HEK293 (cell line): ENCODE results near the gene ARL14EP.

ENCODE experiments used
- MZF1 ChIP-seq: fragments of 450-650 bp; formaldehyde crosslinking; IDR thresholded peaks from 2 replicates; pipeline ENCODE4 v1.5.1; 2017; ENCODE audit warnings: missing biosample characterization, missing genetic modification characterization, borderline replicate concordance
- ZNF274 ChIP-seq, 2 experiments: fragments of 200-500 bp in 1 of 2; fragments of 450-650 bp in 1 of 2; sonication (Bioruptor generic) in 1 of 2; formaldehyde crosslinking in 1 of 2; IDR thresholded peaks; 2 replicates each; pipeline versions ENCODE4 v1.5.1 to v1.6.1; 2014 to 2016; ENCODE audit warnings: borderline replicate concordance in 1 of 2, inconsistent platforms in 1 of 2, low read length in 1 of 2, missing biosample characterization in 1 of 2, missing genetic modification characterization in 1 of 2
- ZNF335 ChIP-seq: fragments of 450-650 bp; formaldehyde crosslinking; conservative IDR thresholded peaks from 2 replicates; pipeline ENCODE4 v1.5.1; 2016; ENCODE audit warnings: missing biosample characterization, missing genetic modification characterization
- ZNF626 ChIP-seq: fragments of 450-650 bp; sonication (Bioruptor Pico); formaldehyde crosslinking; IDR thresholded peaks from 2 replicates; pipeline ENCODE4 v1.5.1; 2018; ENCODE audit warnings: missing biosample characterization, missing genetic modification characterization, inconsistent platforms
- ZSCAN23 ChIP-seq: fragments of 450-650 bp; formaldehyde crosslinking; IDR thresholded peaks from 2 replicates; pipeline ENCODE4 v1.5.1; 2016; ENCODE audit warnings: missing biosample characterization, missing genetic modification characterization
- ZXDB ChIP-seq: fragments of 450-650 bp; formaldehyde crosslinking; IDR thresholded peaks from 2 replicates; pipeline ENCODE4 v1.5.1; 2016; ENCODE audit warnings: missing biosample characterization, missing genetic modification characterization
- TF ChIP-seq, protein P1 (sequence below): fragments of 450-650 bp; formaldehyde crosslinking; IDR thresholded peaks from 2 replicates; pipeline ENCODE4 v1.5.1; 2016; ENCODE audit warnings: missing biosample characterization, missing genetic modification characterization
- TF ChIP-seq, protein P2 (sequence below): fragments of 450-650 bp; formaldehyde crosslinking; IDR thresholded peaks from 2 replicates; pipeline ENCODE4 v1.5.1; 2016; ENCODE audit warnings: missing biosample characterization, missing genetic modification characterization
- TF ChIP-seq, protein P3 (sequence below): fragments of 450-650 bp; formaldehyde crosslinking; IDR thresholded peaks from 2 replicates; pipeline ENCODE4 v1.5.1; 2016; ENCODE audit warnings: missing biosample characterization, missing genetic modification characterization, low read depth

DNA sequence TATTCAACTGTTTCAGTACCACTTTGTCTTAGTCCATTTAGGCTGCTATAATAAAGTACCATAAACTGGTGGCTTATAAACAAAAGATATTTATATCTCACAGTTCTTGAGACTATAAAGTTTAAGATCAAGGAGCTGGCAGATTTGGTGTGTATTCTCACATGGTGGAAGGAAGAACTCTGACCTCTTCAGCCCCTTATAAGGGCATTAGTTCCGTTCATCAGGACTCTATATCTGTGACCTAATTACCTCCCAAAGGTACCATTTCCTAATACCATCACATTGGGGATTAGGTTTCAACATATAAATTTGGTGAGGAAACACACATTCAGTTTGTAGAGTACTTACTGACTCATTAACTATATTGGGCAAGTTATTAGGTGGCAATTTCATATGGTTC is 10.7 kb upstream of the ARL14EP start:
- TF ChIP-seq, protein P1, sequence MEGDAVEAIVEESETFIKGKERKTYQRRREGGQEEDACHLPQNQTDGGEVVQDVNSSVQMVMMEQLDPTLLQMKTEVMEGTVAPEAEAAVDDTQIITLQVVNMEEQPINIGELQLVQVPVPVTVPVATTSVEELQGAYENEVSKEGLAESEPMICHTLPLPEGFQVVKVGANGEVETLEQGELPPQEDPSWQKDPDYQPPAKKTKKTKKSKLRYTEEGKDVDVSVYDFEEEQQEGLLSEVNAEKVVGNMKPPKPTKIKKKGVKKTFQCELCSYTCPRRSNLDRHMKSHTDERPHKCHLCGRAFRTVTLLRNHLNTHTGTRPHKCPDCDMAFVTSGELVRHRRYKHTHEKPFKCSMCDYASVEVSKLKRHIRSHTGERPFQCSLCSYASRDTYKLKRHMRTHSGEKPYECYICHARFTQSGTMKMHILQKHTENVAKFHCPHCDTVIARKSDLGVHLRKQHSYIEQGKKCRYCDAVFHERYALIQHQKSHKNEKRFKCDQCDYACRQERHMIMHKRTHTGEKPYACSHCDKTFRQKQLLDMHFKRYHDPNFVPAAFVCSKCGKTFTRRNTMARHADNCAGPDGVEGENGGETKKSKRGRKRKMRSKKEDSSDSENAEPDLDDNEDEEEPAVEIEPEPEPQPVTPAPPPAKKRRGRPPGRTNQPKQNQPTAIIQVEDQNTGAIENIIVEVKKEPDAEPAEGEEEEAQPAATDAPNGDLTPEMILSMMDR = no peak
- no peak for TF ChIP-seq ZNF274 (IDR thresholded peaks at IDR 0.05; ENCODE audit: low read length)
- no peak for TF ChIP-seq ZNF274 (tag by site-specific recombination; IDR thresholded peaks at IDR 0.05; ENCODE audit: borderline replicate concordance)
- no peak for TF ChIP-seq MZF1
- no peak for TF ChIP-seq ZNF626 (tag by site-specific recombination)
- TF ChIP-seq, protein P2, sequence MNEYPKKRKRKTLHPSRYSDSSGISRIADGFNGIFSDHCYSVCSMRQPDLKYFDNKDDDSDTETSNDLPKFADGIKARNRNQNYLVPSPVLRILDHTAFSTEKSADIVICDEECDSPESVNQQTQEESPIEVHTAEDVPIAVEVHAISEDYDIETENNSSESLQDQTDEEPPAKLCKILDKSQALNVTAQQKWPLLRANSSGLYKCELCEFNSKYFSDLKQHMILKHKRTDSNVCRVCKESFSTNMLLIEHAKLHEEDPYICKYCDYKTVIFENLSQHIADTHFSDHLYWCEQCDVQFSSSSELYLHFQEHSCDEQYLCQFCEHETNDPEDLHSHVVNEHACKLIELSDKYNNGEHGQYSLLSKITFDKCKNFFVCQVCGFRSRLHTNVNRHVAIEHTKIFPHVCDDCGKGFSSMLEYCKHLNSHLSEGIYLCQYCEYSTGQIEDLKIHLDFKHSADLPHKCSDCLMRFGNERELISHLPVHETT = no peak
- TF ChIP-seq, protein P3, sequence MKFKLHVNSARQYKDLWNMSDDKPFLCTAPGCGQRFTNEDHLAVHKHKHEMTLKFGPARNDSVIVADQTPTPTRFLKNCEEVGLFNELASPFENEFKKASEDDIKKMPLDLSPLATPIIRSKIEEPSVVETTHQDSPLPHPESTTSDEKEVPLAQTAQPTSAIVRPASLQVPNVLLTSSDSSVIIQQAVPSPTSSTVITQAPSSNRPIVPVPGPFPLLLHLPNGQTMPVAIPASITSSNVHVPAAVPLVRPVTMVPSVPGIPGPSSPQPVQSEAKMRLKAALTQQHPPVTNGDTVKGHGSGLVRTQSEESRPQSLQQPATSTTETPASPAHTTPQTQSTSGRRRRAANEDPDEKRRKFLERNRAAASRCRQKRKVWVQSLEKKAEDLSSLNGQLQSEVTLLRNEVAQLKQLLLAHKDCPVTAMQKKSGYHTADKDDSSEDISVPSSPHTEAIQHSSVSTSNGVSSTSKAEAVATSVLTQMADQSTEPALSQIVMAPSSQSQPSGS (tag by site-specific recombination) = no peak
- no peak for TF ChIP-seq ZNF335 (tag by site-specific recombination)
- no peak for TF ChIP-seq ZXDB
- TF ChIP-seq ZSCAN23 = no peak
